Activated CD4-positive, alpha-beta T cell treated with anti-CD3 and anti-CD28 coated beads, Interleukin-2, Interleukin-4, amounts not matched to agents 100 ng/mL and 50 ng/mL, durations not matched to agents 16 hours and 8 hours (primary cell): ENCODE results near the gene ERMARD.

Source experiments
- DNase-seq: peaks from one replicate; pipeline ENCODE4 v3.0.0-alpha.2; 2020; ENCODE audit warnings: low spot score

The ERMARD gene

DNA sequence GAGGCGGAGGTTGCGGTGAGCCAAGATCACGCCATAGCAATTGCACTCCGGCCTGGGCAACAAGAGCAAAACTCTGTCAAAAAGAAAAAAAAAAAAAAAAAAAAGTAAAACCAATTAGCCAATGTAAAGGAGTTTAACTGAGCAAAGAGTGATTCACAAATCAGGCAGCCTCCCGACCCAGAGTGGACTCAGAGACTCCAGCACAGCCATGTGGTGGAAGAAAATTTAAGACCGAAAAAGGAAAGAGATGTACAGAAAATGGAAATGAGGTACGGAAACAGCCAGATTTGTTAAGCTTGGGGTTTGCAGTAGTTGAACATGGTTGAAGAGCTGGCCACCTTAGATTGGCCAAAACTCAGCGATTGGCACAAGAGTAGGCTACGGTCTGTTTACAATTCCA lies 51.4 kb downstream of the ERMARD start:
- no peak for DNase-seq

GRCh38 chr6:169803271-169803811 lies 51.9 kb downstream of the ERMARD start:
- no peak for DNase-seq

DNA sequence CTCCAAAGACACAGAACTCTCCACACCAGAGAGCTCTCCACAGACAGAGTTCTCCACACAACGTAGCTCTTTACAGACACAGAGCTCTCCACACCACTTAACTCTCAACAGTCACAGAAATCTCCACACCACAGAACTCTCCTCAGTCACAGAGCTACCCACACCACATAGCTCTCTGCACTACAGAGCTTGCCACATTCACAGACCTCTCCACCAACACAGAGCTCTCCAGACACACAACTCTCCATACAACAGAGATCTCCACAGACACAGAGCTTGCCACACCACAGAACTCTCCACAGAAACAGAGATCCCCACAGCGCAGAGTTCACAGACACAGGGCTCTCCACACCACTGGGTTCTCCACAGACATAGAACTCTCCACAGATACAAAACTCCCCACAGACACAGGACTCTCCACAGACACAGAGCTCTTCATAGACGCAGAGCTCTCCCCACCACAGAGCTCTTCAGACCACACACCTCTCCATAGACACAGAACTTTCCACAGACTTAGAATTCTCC lies 52.5 kb downstream of the ERMARD start:
- DNase-seq: no peak

DNA sequence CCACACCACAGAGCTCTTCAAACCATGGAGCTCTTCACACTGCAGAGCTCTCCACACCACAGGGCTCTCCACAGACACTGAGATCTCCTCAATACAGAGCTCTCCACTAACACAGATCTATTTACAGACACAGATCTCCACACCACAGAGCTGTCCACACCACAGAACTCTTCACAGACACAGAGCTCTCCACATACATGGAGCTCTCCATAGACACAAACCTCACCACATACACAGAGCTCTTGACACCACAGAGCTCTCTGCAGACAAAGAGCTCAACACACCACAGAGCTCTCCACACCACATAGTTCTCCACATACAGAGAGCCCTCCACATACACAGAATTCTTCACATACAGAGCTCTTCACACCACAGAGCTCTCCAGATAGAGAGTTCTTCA lies 53.0 kb downstream of the ERMARD start:
- DNase-seq: no peak

DNA sequence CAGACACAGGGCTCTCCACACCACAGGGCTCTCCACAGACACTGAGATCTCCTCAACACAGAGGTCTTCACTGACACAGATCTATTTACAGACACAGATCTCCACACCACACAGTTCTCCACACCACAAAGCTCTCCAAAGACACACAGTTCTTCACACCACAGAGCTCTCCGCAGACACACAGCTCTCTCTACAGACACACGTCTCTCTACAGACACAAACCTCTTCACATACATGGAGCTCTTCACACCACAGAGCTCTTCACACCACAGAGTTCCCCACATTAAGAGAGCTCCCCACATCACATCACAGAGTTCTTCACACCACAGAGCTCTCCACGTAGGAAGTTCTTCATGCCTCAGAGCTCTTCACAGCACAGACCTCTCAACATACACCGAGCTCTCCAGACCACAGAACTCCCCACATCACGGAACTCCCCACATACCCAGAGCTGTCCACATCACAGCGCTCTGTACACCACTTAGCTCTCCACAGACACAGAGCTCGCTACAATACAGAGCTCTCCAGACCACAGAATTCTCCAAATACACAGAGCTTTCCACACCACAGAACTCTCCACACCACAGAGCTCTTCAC lies 53.9 kb downstream of the ERMARD start:
- DNase-seq: no peak

DNA sequence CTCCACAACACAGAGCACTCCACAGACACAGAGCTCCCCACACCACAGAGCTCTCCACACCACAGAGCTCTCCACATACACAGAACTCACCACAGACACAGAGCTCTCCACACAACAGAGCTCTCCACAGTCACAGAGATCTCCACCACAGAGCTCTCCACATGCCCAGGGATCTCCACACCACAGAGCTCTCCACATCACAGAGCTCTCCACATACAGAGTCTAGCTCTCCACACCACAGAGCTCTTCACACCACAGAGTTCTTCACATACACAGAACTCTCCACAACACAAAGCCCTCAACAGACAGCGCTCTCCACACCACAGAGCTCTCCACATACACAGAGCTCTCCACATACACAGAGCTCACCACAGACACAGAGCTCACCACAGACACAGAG lies 55.3 kb downstream of the ERMARD start:
- DNase-seq: no peak

GRCh38 chr6:169807229-169807628 lies 55.8 kb downstream of the ERMARD start:
- no peak for DNase-seq

- DNase-seq: no peak
These were observed 56.5 kb downstream of the ERMARD start for GRCh38 chr6:169807699-169808607.

DNA sequence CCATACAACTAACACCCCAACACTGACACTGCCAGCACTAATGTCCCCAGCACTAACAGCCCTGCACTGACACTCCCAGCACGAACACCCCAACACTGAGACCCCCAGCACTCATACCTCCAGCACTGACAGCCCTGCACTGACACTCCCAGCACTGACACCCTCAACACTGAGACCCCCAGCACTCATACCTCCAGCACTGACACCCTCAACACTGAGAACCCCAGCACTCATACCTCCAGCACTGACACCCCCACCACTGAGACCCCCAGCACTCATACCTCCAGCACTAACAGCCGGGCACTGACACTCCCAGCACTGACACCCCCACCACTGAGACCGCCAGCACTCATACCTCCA lies 57.2 kb downstream of the ERMARD start:
- DNase-seq: no peak

DNA sequence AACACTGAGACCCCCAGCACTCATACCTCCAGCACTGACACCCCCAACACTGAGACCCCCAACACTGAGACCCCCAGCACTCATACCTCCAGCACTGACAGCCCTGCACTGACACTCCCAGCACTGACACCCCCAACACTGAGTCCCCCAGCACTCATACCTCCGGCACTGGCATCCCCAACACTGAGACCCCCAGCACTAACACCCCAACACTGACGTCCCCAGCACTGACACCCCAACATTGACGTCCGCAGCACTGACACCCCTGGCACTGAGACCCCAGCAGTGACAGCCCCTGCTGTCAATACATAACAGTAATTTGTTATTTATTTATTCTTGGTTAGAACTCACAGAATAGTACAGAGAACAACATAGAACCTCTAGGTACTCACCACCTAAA lies 58.0 kb downstream of the ERMARD start:
- DNase-seq: no peak

DNA sequence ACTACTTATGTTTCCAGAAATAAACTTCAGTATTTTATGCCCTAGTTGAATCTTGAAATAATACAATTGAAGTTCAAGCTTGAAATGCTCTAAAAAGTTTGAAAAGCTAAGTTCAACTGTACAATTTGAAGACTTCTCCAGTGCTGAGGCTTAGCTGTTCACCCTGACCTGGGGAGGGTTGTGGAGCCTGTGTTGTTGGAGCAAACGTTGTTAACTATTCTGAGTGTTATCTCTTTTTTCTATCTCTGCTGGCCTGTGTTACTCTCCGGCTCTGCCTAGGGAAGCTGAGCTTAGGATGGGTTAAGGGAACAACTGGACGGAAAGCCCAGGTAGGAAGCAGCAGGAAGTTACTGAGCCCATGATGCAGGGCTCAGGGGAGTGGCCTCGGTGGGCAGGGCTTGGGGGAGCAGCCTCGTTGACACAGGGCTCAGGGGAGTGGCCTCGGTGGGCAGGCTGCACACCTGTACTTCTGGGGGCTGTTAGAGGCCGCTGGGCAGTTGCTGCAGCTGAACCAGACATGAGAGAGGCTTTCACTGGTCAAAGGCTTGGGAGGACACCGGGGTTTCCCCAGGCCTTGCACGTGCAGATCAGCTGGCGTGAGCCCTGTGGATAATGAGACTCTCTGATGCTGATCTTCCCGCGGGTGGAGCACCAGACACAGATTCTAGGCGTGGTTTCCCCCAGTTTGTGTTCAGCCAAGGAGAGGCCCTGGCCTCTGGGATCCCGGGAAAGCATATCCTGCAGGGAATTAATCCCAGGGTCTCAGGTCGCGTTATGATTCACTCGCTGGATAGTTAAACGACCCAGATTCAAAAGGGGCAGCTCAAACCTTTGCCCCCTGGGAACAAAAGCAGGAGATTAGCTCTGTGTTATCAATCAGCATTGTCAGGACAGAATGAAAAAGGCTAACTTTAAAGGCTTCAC lies 58.9 kb downstream of the ERMARD start:
- DNase-seq: no peak

DNA sequence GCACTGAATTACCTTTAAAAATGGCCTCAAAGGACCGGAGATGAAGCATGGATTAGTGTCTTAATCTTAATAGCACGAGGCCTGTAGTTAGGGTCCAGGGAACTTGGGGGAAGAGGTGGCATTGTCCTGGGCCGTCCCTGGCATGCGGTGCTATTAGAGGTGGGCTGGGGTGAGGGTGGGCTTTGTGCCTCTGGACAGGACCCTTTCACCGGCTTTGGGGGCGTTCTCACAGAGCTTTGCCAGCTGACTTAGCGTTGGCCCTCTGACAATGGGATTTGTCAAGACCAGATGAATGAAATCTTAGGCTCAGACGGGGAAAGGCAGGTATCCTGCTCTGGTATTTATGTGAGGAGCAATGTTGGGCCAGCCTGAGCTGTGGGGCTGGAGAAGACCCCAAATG lies 59.6 kb downstream of the ERMARD start:
- no peak for DNase-seq

GRCh38 chr6:169811521-169812256 lies 60.3 kb downstream of the ERMARD start:
- DNase-seq: no peak

GRCh38 chr6:169812257-169812644 lies 60.8 kb downstream of the ERMARD start:
- DNase-seq: no peak

DNA sequence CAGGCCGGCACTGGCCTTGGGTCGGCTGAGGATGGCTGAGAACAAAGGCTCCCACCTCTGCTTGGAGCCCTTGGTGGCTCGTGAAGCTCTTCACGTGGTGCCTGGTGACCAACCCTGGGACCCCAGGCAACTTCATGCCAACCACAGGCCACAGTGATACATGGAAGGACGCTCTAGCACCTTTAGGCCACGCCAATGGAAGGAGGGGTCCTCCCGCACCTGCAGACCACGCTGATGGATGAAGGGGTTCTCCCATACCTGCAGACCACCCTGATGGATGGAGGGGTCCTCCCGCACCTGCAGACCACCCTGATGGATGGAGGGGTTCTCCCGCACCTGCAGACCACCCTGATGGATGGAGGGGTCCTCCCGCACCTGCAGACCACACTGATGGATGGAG lies 62.5 kb downstream of the ERMARD start:
- DNase-seq: no peak

- no peak for DNase-seq
These were observed 64.6 kb downstream of the ERMARD start for GRCh38 chr6:169816054-169816453.

DNA sequence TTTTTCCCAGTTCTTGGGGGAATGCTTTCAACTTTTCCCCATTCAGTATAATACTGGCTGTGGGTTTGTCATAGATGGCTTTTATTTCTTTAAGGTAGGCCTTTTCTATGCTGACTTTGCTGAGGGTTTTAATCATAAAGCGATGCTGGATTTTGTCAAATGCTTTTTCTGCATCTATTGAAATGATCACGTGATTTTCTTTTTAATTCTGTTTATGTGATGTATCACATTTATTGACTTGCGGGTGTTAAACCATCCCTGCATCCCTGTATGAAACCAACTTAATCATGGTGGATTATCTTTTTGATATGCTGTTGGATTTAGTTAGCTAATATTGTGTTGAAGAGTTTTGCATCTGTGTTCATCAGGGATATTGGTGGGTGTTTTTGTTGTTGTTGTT lies 65.6 kb downstream of the ERMARD start:
- DNase-seq: no peak

GRCh38 chr6:169820358-169820757 lies 68.9 kb downstream of the ERMARD start:
- no peak for DNase-seq

DNA sequence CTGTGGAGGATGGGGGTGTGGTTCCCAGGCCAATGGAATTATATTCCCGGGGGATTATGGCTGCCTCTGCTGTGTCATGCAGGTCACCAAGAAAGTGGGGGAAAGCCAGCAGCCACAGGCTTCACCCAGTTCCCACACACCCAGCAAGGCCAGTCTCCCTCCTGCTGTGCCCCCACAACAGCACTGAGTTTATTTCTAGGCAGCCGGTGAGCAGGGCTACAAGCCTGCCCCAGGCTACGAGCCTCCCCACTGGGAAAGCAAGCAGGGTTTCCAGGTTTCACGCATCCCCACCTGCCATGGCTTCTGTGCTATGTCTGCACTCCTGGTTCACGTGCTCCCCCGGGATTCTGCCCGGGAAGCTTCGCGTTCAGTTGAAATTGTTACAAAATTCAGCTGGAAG lies 72.6 kb downstream of the ERMARD start:
- no peak for DNase-seq

DNA sequence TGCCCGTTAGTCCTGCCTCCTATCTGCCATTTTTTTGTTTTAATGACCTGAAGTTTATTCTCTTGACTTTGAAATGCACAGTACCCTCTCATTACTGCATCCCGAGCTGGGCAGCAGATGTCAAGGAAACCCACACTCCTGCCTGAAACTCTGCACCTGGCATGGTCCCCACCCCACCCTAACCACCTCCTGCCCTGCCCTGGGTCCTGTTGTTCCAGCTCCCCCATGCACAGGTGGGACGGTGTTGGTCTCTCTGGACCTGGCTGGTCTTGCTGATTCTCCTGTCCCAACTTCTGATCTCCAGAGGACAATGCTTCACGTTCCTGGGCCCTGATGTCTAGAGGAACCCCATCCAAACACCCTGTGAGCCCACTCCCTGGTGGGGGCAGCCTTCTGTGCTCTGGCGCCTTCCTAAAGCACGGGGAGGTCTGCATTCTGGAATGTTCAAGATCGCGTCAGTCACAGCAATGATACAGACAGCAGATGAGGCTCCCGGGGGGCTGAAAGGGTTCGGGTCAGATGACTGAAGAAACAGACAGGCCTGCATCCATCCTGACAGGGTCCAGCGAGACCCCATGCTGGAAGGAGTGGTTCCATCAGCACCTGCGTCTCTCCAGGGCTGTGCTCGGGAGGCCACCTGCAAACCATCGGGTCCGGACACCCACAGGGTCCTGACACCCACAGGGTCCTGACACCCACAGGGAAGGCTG lies 73.6 kb downstream of the ERMARD start:
- no peak for DNase-seq
